ENCODE results near the gene KCNMA1.

The KCNMA1 gene

GRCh38 chr10:77191324-77192049 is 446.1 kb downstream of the KCNMA1 start:
- Histone ChIP-seq H2AFZ (ENCODE audit: low read depth, low read length, severe bottlenecking) (no peak overlapping the region), H3K27ac (ENCODE audit: low read depth, low read length) (no peak overlapping the region), H3K27me3 (ENCODE audit: low read length) (no peaks in the 10 kb centered on the region), H4K20me1 (ENCODE audit: low read depth, low read length) (no peaks in the 10 kb centered on the region), H3K9me2 (replicated peaks; ENCODE audit: insufficient read depth, low read length) (no peaks in the 10 kb centered on the region), H3F3A (ENCODE audit: insufficient read depth) (no peaks in the 10 kb centered on the region), H3K9ac (ENCODE audit: low read length) (no peak overlapping the region), H3K4me3 (ENCODE audit: insufficient read depth, low read length, poor library complexity, severe bottlenecking) (no peak overlapping the region), H3K4me2 (ENCODE audit: low read depth, low read length, poor library complexity, severe bottlenecking) (no peak overlapping the region), H3K36me3 (ENCODE audit: low read length) (no peaks in the 10 kb centered on the region), H3K9me3 (ENCODE audit: insufficient read depth, low read length) (no peaks in the 10 kb centered on the region), H3K79me2 (ENCODE audit: insufficient read depth, low read length) (no peaks in the 10 kb centered on the region)
- TF ChIP-seq CTCF (IDR thresholded peaks at IDR 0.05; ENCODE audit: insufficient read depth, low read length, poor library complexity, severe bottlenecking) = no peak
- TF ChIP-seq EZH2phosphoT487 (conservative IDR thresholded peaks at IDR 0.05; ENCODE audit: low read length) = no peak

DNA sequence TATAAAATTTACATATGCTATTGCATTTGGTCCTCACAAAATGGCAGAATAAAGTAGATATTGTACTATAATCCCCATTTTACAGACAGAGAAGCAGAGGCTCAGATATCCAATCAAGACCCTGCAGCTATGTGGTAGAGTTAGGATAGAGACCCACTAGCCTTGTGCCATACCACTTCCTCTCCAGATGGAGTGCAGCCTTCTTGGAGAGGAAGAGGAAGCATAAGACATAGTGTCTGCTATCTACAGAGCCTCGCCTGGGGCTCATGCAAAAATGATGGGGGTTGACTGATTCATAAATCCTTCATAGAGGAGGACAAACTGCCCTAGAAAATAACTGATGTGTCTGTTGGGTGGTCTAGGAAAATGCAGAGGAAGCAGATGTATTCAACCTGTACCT is 447.3 kb downstream of the KCNMA1 start:
- H3K9me3 ChIP-seq (ENCODE audit: insufficient read depth, low read length) = no peaks in the 10 kb centered on the region

DNA sequence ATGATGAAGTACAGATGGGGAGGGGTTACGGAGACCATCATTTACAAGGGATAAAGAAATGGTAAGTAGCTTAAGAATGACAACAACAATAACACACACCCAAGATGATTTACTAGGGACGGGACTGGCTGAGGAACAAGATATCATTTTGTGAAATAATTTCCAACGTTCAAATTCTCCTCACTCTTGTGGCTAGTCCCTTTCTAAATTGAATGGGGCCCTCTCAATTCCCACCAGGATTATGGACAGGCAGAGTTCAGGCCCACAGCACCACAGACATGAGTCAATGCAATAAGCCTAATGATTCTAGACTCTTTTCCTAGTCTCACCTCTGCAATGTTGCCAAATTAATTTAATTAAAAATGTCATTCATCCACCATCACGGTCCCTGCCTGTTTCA is 448.1 kb downstream of the KCNMA1 start:
- TF ChIP-seq EZH2phosphoT487 (conservative IDR thresholded peaks at IDR 0.05; ENCODE audit: low read length) (no peak), CTCF (IDR thresholded peaks at IDR 0.05; ENCODE audit: insufficient read depth, low read length, poor library complexity, severe bottlenecking) (no peak)
- Histone ChIP-seq H3K27ac (ENCODE audit: low read depth, low read length) (no peak overlapping the region), H3F3A (ENCODE audit: insufficient read depth) (no peaks in the 10 kb centered on the region), H3K9me2 (replicated peaks; ENCODE audit: insufficient read depth, low read length) (no peaks in the 10 kb centered on the region), H2AFZ (ENCODE audit: low read depth, low read length, severe bottlenecking) (no peak overlapping the region), H3K4me3 (ENCODE audit: insufficient read depth, low read length, poor library complexity, severe bottlenecking) (no peak overlapping the region), H3K27me3 (ENCODE audit: low read length) (no peaks in the 10 kb centered on the region), H3K9me3 (ENCODE audit: insufficient read depth, low read length) (no peaks in the 10 kb centered on the region), H3K9ac (ENCODE audit: low read length) (no peak overlapping the region), H3K4me2 (ENCODE audit: low read depth, low read length, poor library complexity, severe bottlenecking) (no peak overlapping the region), H4K20me1 (ENCODE audit: low read depth, low read length) (no peaks in the 10 kb centered on the region), H3K36me3 (ENCODE audit: low read length) (no peaks in the 10 kb centered on the region), H3K79me2 (ENCODE audit: insufficient read depth, low read length) (no peaks in the 10 kb centered on the region)

More for the DNA sequence above, 447.3 kb downstream of the KCNMA1 start:
- Histone ChIP-seq H3K9ac (ENCODE audit: low read length) (no peak overlapping the region), H2AFZ (ENCODE audit: low read depth, low read length, severe bottlenecking) (no peak overlapping the region), H3K4me2 (ENCODE audit: low read depth, low read length, poor library complexity, severe bottlenecking) (no peak overlapping the region), H3F3A (ENCODE audit: insufficient read depth) (no peaks in the 10 kb centered on the region), H3K36me3 (ENCODE audit: low read length) (no peaks in the 10 kb centered on the region), H3K4me3 (ENCODE audit: insufficient read depth, low read length, poor library complexity, severe bottlenecking) (no peak overlapping the region), H4K20me1 (ENCODE audit: low read depth, low read length) (no peaks in the 10 kb centered on the region), H3K9me2 (replicated peaks; ENCODE audit: insufficient read depth, low read length) (no peaks in the 10 kb centered on the region), H3K27ac (ENCODE audit: low read depth, low read length) (no peak overlapping the region), H3K27me3 (ENCODE audit: low read length) (no peaks in the 10 kb centered on the region), H3K79me2 (ENCODE audit: insufficient read depth, low read length) (no peaks in the 10 kb centered on the region)
- no peak for TF ChIP-seq CTCF (IDR thresholded peaks at IDR 0.05; ENCODE audit: insufficient read depth, low read length, poor library complexity, severe bottlenecking)
- TF ChIP-seq EZH2phosphoT487 (conservative IDR thresholded peaks at IDR 0.05; ENCODE audit: low read length) = no peak

Measured in SU-DHL-6 (cell line).